Loucy (cell line): ENCODE data around the gene SGK2.

Source experiments
- CTCF ChIP-seq: fragments of 200-600 bp; sonication (generic); conservative IDR thresholded peaks from 2 replicates; pipeline ENCODE4 v1.5.1; 2014; ENCODE audit warnings: mild to moderate bottlenecking, antibody characterized with exemption, low read length
- EZH2phosphoT487 ChIP-seq: fragments of 200-600 bp; IDR thresholded peaks from 2 replicates; pipeline ENCODE4 v1.6.1; 2018; ENCODE audit warnings: antibody characterized with exemption, mild to moderate bottlenecking, moderate library complexity, borderline replicate concordance

- TF ChIP-seq CTCF (no peak), EZH2phosphoT487 (no peak)
Measured at GRCh38 chr20:43513372-43513930, 45.4 kb upstream of the SGK2 start.
